Middle frontal gyrus (tissue), 1 donor: Measurements from ENCODE around the gene PDE6G.
"Not testable (repeated sequence)": the region's sequence is repeated elsewhere in the genome, so short reads cannot be mapped to it uniquely, and the experiment has no call there.

Experiments
- DNase-seq: peaks from one replicate; pipeline ENCODE4 v3.0.0-alpha.2; 2015; ENCODE audit warnings: low spot score; ENCODE audit errors: extremely low spot score

PDE6G gene

DNA sequence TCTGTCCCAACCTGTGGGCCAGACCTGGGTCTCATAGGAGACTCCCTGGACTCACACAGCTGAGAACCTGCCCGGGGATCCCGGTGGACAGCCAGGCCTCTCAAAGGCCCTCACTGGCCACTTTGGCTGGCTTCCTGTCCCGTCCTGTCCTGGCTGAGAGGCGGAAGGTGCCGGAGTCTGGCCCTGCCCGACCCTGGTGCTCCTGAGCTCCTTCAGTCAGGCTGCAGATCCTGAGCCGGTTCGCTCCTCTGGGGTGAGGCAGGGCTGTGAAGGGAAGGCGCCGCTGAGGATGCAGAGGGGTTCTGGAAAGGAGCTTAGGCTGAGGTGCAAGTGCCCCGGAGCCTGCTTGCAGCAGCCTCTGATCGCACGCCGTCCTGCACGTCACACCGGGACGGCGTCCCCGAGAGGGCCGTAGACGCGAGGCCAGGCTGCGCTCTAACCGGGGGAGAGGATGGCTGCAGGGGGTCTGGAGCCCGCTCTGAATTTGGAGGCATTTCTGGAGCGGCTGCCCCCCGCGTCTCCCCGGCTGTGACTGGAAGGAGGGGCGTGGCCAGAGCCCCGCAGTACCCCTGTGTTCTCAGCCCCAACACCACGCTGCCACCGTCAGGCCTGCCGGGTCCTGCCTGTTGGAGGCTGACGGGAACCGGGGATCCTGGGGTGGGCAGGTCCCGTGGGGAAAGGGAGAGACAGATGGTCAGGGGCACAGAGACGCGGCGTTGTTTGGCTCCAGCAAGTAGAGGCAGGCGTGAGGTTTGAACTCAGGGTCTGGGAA is 31.6 kb upstream of the PDE6G start:
- no peak for DNase-seq

DNA sequence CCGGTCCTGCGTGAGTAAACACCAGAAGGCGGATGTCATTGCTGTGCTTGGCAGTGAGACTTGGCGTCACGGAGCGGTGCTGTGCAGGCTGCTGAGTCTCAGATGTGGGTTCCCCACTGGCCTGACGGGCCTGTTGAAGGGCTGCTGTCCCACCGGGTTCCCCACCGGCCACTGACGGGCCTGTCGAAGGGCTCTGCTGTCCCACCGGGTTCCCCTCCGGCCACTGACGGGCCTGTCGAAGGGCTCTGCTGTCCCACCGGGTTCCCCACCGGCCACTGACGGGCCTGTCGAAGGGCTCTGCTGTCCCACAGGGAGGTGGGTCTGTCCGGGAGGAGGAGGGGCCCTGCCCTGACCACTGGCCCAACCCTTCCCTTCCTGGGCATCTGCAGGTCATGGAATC is 30.3 kb upstream of the PDE6G start:
- no peak for DNase-seq

DNA sequence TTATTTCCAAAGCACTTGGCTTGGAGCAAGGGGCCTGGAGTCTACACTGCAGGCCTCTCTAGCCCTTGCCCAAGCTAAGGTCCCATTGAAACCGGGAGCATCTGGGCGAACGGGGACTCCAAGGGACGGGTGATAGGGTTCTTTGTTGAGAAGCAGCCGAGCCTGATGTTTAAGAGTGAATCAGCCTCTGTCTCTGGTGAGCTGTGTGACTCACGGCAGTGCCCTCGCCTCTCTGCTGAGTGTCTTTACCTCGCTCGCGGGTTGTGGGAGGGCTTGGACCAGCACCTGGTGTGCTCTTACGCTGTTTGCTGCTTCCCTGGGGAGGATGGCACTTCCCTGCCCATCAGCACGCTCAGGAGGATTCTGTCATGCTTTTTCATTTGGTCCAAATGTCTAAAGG is 28.8 kb upstream of the PDE6G start:
- DNase-seq: no peak

DNA sequence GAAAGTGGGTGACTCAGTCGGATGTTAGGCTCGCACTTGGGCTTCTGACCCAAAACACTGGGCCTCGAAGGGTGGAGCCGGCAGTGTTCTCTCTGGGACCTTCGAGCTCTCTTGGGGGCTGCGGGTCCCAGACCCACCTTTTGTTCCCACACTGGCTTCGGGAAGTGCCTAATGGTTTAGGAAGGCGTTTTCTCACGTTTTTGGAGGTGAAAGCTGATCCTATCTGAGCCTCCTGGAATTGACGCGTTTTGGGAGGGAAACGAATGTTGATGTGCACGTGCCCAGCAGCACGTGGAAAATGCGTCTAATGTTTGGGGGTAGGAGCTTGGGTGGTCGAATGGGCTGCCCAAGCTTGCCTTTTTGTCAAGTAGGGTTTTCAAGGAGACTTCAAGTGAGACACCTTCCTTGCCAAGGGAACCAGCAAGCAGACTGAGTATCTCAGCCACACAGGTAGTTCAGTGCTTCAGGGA is 28.1 kb upstream of the PDE6G start:
- no peak for DNase-seq

GRCh38 chr17:81683584-81684441 is 27.5 kb upstream of the PDE6G start, which contains the start of the genes ARL16 and HGS:
Gene ARL16, minus strand, starts transcription at chr17:81683797. Its CDS starts 44 bp downstream, at chr17:81683753.
Gene HGS, plus strand, starts transcription at chr17:81684011. Its CDS starts 56 bp downstream, at chr17:81684067.
- peak; percentile 98 for DNase-seq

GRCh38 chr17:81683208-81683583 is 26.9 kb upstream of the PDE6G start:
- no peak for DNase-seq

DNA sequence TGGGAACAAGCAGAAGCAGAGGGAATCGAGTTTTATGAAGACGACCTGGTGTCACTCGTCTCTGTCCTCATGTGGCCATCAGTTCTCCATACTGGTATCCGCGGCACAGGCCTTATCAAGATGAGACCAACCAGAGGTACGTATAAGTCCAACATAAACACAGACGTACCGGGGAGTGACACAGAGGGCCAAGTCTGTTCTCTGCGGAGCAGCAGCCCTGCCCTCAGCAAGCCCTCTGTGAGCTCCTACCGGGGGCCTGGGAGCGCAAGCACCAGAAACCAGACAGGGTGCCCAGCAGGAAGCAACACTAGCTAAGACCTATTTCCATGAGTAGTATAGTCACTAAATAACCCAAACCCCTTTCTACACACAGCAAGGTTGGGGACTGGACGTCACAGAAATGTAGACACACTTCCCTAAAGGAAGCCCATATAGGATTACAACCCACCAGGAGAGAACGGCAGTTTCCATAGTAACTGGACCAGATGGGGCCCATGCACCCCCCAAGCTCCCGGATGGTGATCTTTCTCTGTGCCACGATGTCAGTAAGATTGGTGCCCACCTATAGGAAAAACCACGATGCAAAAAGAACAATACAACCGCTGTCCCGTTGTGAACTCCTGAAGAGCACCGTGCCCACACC is 26.3 kb upstream of the PDE6G start:
- no peak for DNase-seq

- DNase-seq: no peak
These were observed 25.3 kb upstream of the PDE6G start for GRCh38 chr17:81681672-81682071.

DNA sequence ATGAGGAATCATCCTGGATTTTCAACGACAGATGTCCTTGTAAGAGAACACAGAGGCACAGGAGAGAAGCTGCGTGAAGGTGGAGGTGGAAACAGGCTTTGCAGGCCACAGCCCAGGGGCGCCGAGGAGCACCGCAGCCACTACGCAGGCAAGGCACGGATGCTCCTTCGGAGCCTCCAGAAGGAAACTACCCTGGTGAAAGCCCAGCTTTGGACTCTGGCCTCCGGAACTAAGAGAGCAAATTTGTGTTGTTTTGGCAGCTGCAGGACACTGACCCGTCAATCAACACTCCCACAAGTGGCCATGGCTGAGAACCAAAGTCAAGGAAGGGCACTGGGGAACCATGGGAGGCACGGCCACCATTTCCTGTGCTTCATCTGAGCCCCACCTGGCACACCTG is 23.8 kb upstream of the PDE6G start:
- no peak for DNase-seq

- DNase-seq: no peak
These were observed 20.6 kb upstream of the PDE6G start for GRCh38 chr17:81676906-81677305.

GRCh38 chr17:81675515-81676221 is 19.3 kb upstream of the PDE6G start:
- not testable (repeated sequence) for DNase-seq

DNA sequence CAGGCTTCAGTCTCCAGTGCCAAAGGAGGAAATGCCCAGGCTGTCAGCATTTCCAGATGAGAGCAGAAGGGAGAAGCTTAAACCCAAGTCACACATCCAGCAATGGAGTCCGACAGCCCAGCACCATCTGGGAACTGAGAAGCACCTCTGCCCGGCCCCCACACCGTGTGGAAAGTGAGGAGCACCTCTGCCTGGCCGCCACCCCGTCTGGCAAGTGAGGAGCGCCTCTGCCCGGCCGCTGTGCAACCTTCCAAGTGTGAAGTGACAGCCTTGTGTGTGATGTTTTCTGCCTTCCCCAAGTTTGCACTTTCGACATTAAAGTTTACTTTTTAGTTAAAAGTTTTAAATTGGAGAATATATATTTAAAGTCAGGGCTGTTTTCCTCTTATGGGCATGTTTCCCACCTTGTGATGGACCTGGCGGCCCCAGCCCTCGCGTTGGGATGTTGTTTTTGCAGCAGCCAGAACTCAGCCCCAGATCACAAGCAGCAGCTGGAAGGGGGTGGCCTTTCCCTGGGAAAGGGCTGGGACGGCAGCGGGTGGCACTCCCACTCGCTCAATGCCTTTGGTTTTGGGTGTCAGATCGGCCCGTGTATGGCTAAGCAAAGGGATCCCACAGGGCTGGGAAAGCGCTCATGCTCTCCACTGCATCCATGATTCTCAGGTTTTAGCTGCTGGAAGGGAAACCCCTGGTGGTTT is 17.4 kb upstream of the PDE6G start:
- DNase-seq: no peak

- no peak for DNase-seq
These were observed 16.6 kb upstream of the PDE6G start for GRCh38 chr17:81672954-81673353.

- DNase-seq: no peak
These were observed 16.2 kb upstream of the PDE6G start for GRCh38 chr17:81672504-81672903.

GRCh38 chr17:81667754-81668153 is 11.4 kb upstream of the PDE6G start:
- DNase-seq: no peak

GRCh38 chr17:81666342-81667191 is 10.2 kb upstream of the PDE6G start, which contains the start of the genes CCDC137 and OXLD1:
Gene CCDC137, plus strand, starts transcription at chr17:81666737. Its CDS starts 30 bp downstream, at chr17:81666767.
Gene OXLD1, minus strand, starts transcription at chr17:81666605. Its CDS starts 28 bp downstream, at chr17:81666577.
- peak; percentile 94 for DNase-seq

- DNase-seq: no peak
These were observed 9.7 kb upstream of the PDE6G start for GRCh38 chr17:81666092-81666341.

- no peak for DNase-seq
These were observed 9.1 kb upstream of the PDE6G start for GRCh38 chr17:81665205-81666091.

GRCh38 chr17:81664051-81664470 is 7.7 kb upstream of the PDE6G start:
- DNase-seq: no peak
